HepG2 (cell line): ENCODE data around the gene H2AZ2.

Experiments
- CREB1 ChIP-seq, 2 experiments: fragments of 450-650 bp in 1 of 2; IDR thresholded peaks; 2 replicates each; pipeline ENCODE4 v1.6.1; 2016 to 2017; ENCODE audit warnings: control low read depth in 1 of 2, mild to moderate bottlenecking in 1 of 2, missing compliant biosample characterization in 1 of 2, missing genetic modification characterization in 1 of 2
- FOXA3 ChIP-seq: IDR thresholded peaks from 2 replicates; pipeline ENCODE4 v1.6.1; 2016; ENCODE audit warnings: missing genetic modification reagents, missing compliant biosample characterization
- KLF16 ChIP-seq, 2 experiments: sonication (generic) in 1 of 2; formaldehyde crosslinking in 1 of 2; IDR thresholded peaks; 2 replicates each; pipeline versions ENCODE4 v1.6.1 to v1.8.0; 2016 to 2023; ENCODE audit warnings: missing genetic modification reagents in 2 of 2, missing compliant biosample characterization in 1 of 2
- KMT2A ChIP-seq: sonication (generic); formaldehyde crosslinking; IDR thresholded peaks from 2 replicates; pipeline ENCODE4 v1.4.0; 2020; ENCODE audit warnings: missing genetic modification reagents
- MEIS1 ChIP-seq: sonication (generic); formaldehyde crosslinking; IDR thresholded peaks from 2 replicates; pipeline ENCODE4 v1.9.0; 2021; ENCODE audit warnings: mild to moderate bottlenecking, missing genetic modification reagents, moderate library complexity, borderline replicate concordance
- MXI1 ChIP-seq: IDR thresholded peaks from 3 replicates; pipeline ENCODE4 v1.6.1; 2012; ENCODE audit warnings: low read depth, low read length, inconsistent platforms, borderline replicate concordance
- POLR2A ChIP-seq, 2 experiments: IDR thresholded peaks; 2 replicates each; pipeline ENCODE4 v1.6.1; 2011; ENCODE audit warnings: low read depth in 2 of 2, low read length in 2 of 2, mild to moderate bottlenecking in 1 of 2, moderate library complexity in 1 of 2; ENCODE audit not compliant: insufficient read depth in 1 of 2
- TGIF2 ChIP-seq: IDR thresholded peaks from 2 replicates; pipeline ENCODE4 v1.6.1; 2016; ENCODE audit warnings: control low read depth, missing compliant biosample characterization
- ZFYVE20 ChIP-seq: sonication (generic); formaldehyde crosslinking; IDR thresholded peaks from 2 replicates; pipeline ENCODE4 v1.8.0; 2023; ENCODE audit warnings: low read depth, mild to moderate bottlenecking, moderate library complexity, missing genetic modification reagents, borderline replicate concordance
- TF ChIP-seq, protein P1 (sequence below): sonication (generic); formaldehyde crosslinking; IDR thresholded peaks from 2 replicates; pipeline ENCODE4 v1.5.0; 2020; ENCODE audit warnings: mild to moderate bottlenecking, missing genetic modification reagents, moderate library complexity
- TF ChIP-seq, protein P2 (sequence below): sonication (generic); formaldehyde crosslinking; IDR thresholded peaks from 2 replicates; pipeline ENCODE4 v1.4.0; 2020; ENCODE audit warnings: mild to moderate bottlenecking, missing genetic modification reagents
- TF ChIP-seq, protein P3 (sequence below): sonication (generic); formaldehyde crosslinking; IDR thresholded peaks from 2 replicates; pipeline ENCODE4 v1.4.0; 2020; ENCODE audit warnings: mild to moderate bottlenecking, missing genetic modification reagents

- TF ChIP-seq MXI1, result no peak
- TF ChIP-seq, protein P1, sequence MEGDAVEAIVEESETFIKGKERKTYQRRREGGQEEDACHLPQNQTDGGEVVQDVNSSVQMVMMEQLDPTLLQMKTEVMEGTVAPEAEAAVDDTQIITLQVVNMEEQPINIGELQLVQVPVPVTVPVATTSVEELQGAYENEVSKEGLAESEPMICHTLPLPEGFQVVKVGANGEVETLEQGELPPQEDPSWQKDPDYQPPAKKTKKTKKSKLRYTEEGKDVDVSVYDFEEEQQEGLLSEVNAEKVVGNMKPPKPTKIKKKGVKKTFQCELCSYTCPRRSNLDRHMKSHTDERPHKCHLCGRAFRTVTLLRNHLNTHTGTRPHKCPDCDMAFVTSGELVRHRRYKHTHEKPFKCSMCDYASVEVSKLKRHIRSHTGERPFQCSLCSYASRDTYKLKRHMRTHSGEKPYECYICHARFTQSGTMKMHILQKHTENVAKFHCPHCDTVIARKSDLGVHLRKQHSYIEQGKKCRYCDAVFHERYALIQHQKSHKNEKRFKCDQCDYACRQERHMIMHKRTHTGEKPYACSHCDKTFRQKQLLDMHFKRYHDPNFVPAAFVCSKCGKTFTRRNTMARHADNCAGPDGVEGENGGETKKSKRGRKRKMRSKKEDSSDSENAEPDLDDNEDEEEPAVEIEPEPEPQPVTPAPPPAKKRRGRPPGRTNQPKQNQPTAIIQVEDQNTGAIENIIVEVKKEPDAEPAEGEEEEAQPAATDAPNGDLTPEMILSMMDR (CRISPR knock-in tag), result no peak
- no peak for TF ChIP-seq POLR2A (IDR thresholded peaks at IDR 0.05; ENCODE audit: insufficient read depth in 1 of 2, low read depth in 2 of 2, low read length in 2 of 2)
- no peak for TF ChIP-seq FOXA3 (CRISPR knock-in tag)
- TF ChIP-seq KMT2A (CRISPR knock-in tag), result no peak
- TF ChIP-seq, protein P2, sequence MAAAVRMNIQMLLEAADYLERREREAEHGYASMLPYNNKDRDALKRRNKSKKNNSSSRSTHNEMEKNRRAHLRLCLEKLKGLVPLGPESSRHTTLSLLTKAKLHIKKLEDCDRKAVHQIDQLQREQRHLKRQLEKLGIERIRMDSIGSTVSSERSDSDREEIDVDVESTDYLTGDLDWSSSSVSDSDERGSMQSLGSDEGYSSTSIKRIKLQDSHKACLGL (CRISPR knock-in tag), result no peak
- no peak for TF ChIP-seq TGIF2 (CRISPR knock-in tag)
- no peak for TF ChIP-seq CREB1 (IDR thresholded peaks at IDR 0.05)
- TF ChIP-seq CREB1 (CRISPR knock-in tag; IDR thresholded peaks at IDR 0.05), result no peak
- no peak for TF ChIP-seq KLF16 (CRISPR knock-in tag; IDR thresholded peaks at IDR 0.05)
- TF ChIP-seq MEIS1 (CRISPR knock-in tag), result no peak
- TF ChIP-seq, protein P3, sequence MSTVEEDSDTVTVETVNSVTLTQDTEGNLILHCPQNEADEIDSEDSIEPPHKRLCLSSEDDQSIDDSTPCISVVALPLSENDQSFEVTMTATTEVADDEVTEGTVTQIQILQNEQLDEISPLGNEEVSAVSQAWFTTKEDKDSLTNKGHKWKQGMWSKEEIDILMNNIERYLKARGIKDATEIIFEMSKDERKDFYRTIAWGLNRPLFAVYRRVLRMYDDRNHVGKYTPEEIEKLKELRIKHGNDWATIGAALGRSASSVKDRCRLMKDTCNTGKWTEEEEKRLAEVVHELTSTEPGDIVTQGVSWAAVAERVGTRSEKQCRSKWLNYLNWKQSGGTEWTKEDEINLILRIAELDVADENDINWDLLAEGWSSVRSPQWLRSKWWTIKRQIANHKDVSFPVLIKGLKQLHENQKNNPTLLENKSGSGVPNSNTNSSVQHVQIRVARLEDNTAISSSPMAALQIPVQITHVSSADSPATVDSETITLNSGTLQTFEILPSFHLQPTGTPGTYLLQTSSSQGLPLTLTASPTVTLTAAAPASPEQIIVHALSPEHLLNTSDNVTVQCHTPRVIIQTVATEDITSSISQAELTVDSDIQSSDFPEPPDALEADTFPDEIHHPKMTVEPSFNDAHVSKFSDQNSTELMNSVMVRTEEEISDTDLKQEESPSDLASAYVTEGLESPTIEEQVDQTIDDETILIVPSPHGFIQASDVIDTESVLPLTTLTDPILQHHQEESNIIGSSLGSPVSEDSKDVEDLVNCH (CRISPR knock-in tag), result no peak
- TF ChIP-seq ZFYVE20 (CRISPR knock-in tag), result no peak
These were observed 20.3 kb downstream of the H2AZ2 start for GRCh38 chr7:44827567-44827966.
